NCI-H2029 treated with DMSO at 0.1 percent for 48 hours (cell line): ENCODE results near the gene WSCD2.

ENCODE experiments used
- DNase-seq: peaks from one replicate; lab custom pipeline; 2025; lab: John Stamatoyannopoulos, UW

The WSCD2 gene

DNA sequence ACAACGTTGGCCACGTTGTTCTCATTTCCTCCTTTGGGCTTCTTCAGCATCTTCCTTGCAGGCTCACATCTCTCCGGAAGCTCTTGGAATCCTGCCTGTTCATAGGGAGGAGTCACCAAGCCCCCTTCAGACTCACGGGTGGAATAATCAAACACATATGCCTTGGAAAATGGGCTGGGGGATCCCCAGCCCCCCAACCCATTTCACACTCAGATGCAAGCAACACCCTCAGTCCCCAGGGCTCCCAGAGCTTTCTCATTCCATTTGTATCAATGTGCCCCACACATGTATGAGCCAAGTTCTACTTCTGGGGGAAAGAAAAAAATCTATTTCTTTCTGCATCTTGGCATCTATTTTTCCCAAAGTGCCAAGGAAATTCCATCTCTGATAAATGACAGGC, 33.1 kb downstream of the WSCD2 start:
- no peak for DNase-seq

DNA sequence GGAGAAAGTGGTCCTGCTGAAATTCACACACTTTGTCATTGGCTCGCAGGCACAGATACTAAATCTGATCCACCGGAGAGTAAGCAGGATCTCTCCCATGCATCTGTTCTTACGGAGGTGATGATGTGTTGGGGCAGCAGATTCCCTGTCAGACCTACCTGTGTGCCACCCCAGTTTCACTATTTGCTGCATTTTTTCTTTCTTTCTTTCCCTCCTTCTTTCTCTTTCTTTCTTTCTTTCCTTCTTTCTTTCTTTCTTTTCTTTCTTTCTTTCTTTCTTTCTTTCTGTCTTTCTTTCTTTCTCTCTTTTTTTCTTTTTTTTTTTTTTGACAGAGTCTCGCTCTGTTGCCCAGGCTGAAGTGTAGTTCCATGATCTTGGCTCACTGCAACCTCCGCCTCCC, 37.4 kb downstream of the WSCD2 start:
- DNase-seq, result no peak

DNA sequence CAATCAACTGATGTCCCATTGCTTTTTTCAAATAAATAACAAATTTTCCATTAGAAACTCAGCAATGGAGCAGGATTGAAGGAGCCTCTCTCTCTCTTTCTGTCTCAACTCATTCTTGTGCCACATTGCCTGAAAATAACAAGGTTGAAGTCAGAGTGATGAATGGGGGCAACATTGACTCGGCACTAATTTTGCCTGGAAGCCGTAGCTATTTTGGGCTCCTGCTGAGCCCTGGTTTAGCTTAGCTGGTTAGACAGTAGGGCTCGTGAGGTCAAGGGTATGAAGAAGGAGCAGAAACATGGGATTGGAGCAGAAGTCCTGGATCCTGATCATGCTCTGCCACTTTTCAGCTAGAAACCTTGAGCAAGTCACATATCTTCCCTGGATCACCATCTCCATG, 38.9 kb downstream of the WSCD2 start:
- no peak for DNase-seq

DNA sequence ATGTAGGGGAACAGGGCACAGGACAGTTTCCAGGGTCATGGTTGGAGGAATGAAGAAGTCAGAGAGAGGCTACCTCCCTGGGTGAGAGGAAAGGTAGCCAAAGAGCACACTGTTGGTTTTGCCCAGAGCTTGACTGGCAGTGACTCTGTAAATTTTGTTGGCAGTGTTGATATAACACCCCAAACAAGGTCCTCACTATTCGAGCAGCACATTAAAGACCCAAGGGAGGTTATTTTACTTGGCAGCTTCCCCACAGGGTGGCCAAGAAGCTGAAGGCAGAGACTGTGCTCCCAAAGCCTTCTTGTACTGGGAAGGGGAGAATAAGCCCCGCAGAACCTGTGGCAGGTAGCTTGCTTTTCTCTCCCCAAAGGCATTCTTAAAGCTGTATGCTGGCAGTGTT, 40.6 kb downstream of the WSCD2 start:
- DNase-seq, result no peak

DNA sequence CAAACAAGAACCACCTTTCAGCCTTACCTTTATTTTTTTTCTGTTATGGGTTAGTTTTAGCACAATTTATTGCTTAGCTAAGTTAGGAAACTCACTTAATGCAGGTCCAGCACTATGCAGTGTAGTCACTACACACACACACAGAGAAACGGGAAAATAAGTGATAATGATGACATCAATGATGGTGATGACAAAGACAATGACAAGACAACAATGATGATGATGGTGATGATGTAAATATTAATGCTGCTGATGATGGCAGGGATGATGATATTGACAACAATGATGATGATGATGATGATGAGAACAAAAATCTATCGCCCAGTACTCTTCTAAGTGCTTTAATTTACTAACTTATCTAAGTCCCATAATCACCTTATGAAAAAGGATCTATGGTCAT, 41.1 kb downstream of the WSCD2 start:
- no peak for DNase-seq

DNA sequence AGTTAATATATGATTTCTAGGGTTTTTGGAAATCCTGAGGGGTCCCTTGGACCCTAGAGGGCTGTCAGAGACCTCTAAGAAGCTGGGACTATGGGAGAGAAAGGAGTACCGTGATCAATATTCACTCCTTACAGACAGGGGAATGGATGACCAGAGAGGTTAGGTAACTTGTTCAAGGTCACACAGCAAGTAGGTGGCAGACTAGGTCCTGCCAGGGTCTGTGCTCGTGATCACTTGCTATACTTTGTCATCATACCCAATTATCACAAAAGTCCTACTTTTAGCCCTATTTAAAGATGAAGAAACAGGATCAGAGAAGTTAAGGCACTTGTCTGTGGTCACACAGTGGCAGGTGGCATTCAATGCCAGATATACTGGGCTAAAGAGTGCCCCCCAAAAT, 42.9 kb downstream of the WSCD2 start:
- DNase-seq, result no peak

DNA sequence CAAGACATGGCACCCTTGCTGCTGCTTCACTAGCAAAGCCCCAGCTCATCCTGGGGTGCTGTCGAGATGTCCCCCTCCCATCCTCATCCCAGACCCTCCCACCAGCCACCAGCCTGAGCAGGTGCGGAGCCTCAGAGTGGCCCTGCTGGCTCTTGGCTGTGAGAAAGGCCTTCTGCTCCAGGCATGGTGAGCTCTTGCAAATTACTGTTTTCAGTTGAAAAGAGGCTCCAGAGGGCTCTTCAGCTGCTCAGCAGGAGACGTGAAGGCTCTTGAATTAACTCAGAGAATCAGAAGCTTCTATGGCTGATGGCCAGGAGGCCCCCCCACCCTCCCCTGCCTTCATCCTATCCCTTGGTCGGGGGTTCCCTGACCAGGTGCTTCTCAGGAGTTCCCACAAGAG, 44.1 kb downstream of the WSCD2 start:
- DNase-seq, result no peak

DNA sequence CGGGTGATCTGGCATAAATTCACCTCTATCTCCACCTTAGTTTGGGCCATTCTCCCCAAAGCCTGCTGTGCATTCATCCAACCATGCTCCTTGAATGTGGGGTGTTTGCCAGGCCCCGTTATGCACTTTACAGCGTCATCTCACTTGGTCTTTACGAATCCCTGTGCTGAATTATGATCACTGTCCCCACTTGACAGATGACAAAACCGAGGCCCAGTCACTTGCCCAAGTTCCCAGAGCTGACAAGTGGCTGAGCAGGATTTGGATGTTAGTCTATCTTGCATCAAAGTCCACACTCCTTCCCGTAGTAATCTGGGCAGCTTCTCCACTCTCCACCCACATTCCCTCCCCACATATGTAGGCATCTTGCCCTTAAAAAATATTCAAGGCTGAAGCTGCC, 44.8 kb downstream of the WSCD2 start:
- DNase-seq, result no peak

DNA sequence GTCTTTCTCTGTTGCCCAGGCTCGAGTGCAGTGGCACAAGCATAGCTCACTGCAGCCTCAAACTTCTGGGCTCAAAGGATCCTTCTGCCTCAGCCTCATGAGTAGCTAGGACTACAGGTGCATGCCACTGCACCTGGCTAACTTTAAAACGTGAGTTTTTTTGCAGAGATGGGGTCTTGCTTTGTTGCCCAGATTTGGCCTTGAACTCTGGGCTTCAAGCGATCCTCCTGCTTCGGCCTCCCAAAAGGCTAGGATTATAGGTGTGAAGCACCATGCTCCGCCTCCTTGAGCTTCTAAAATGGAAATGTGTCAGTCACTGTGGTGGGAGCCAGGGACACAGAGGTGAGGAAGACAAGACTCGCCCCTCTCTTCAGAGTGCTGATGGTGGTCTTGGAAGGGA, 45.6 kb downstream of the WSCD2 start:
- DNase-seq, result no peak

DNA sequence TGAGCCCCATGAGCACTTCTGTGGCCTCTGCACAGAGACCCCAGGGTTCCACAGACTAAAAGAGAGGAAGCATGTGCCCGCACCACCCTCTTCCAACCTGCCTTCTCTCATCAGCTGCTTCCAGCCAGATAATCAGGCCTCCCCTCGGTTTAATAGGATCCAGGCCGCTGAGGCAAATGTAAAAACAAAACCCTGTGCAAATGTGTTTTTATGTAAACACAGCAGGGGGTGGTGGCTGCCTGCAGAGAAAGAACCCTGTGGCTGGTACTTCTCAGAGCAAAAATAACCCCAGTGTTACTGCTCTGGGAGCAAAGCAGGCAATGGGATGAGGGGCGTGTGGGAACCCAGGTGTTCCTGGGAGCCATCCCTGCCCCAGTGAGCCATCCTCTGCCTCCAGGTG, 46.2 kb downstream of the WSCD2 start:
- DNase-seq, result no peak

DNA sequence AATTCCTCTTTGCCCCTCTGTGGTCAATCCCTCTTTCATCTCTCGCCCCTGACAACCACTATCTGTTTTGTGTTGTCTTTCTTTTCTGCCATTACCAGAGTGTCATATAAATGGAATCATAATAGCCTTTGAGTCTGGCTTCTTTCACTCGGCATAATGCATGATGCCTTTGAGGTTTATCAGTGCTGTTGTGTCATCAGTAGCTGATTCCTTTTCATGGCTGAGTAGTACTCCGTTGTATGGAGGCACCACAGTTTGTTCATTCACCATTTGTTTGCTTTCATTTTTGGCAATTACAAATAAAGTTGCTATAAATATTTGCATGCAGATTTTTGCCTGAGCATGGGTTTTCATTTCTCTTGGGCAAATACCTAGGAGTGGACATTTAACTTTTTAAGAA, 47.2 kb downstream of the WSCD2 start:
- no peak for DNase-seq

DNA sequence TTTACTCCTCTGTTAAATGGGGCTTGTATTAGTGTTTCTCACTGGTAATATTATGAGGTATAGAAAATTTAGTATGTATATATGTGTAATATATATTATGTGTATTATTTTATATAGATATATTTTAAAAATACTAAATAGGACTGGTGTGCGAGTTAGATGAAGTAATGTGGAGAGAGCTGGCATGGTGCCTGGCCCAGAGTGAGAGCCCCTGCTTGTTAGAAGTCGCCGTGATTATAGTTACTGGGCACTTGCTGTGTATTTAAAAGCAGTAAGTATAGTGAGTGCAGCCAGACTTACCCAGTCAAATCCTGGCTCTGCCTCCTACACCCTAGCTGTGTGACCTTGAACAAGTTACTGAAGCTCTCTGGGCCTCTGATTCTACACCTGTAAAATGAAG, 48.0 kb downstream of the WSCD2 start:
- no peak for DNase-seq

DNA sequence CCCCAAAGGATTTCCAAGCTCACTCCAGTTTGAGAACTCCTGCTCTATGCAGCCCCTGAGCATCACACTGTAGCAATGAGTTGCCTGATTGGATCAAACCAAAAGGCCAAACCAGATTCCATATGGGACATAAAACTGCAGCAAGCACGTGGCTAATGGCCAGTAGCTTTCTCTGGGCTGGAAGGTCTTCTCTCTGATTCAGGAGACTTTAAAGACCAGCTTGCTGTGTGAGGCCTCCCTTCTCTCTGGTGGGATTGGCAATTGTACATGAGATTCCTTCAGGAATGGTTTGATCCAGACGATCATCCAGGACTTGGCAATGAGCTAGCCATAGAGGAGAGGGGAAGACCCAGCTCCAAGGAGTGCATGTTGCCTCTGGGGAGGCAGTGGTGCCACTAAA, 50.2 kb downstream of the WSCD2 start:
- no peak for DNase-seq

DNA sequence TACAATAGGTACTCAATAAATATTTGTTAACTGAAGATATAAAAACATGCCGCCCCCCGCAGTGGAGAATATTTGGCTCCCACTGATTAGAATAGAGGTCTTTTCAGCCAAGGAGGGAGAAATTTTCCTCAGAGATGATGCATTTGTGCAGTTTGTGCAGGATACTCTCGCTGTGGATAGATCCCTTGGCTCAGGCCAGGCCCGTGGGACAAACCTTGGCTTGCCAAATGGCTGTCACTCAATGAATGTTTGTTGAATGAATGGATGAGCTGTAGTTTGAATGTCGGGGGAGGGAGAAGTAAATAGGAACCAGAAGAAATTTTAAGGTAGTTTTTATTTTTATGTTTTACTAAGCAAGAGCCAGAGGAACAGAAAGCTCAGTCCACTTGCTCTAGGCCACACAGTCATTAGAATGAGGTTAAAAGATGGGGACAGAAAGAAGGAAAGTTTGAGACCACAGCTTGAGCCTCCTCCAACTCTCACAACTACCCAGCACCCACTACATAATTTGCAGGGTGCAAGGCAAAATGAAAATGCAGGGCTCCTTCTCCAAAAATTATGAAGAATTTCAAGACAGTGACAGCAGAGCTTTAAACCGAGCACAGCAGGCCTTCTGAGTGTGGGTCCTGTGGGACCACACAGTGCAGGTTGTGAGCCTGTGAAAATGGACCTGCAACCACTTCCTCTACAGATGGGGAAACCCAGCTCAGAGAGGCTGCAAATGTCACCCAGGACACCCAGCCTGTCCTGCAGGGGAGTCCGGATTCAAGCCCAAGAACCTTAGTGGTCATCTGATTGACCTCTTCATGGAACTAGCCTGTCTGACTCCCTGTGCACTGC, 51.4 kb downstream of the WSCD2 start:
- no peak for DNase-seq

DNA sequence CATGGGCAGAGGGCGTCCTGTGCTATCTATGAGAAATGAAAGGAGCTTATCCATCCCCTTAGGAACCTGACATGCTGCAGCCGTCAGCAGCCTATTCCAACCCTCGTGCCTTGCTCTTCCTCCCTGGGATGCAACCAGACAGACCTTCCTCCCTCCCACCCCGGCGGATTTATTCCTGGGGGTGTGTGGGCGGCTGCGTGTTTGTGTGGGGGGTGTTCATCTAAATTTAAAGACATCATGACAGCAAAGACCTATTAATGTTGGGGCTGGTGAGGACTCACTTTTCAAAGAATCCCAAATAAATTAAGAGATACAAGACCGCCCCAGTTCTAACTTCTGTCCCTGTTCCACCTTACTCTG, 52.0 kb downstream of the WSCD2 start:
- no peak for DNase-seq

DNA sequence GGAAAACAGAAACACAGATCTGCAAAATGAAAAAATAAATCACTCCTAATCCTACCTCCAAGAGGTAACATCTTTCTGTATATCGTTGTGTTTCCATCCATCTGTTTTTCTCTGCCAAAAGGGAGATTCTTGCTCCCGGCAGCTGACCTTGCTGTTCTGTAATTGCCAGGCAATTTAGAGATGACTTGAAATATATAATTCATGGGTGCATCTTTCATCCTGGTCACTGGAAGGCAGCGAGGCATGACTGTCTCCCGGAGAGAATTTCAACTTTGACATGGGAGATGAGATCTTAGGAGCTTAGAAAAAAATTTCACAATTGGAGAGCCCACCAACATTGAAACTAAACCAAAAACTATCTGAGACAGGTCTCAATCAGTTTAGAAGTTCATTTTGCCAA, 53.0 kb downstream of the WSCD2 start:
- no peak for DNase-seq

DNA sequence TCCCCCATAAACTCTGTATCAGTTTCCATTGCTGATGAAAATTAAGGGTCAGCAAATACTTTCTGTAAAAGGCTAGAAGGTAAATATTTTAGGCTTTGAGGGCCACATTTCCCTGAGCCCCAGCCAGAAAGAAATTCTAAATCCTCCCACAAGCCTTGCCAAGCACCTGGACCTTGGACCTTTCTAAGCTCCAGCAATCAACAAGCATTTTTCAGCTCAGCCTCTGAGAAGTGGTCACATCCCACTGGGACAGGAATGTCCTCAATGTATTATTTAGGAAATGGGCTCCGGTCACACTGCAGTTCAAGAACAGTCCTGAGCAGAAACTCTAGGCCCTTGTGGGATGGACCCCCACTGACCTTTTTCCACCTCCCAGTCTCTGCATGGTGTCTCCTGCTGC, 55.9 kb downstream of the WSCD2 start:
- no peak for DNase-seq

DNA sequence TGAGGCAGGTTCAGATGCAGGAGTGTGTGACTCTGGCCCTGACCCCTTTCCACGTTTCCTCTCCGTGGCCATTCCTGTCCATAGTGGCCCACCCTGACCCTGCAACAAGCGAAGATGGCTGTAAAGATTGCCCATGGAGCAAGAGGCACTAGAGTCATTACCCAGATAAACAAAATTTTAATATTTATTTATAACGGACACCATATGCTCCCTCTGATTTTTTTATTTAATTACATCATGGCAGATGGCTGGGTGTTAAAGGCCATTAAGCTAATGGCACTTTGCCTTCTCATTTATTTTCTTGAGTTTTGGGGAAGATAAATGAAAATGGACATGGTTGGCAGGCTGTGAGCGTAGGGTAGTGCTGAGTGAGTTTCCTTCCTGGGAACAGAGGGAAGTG, 58.7 kb downstream of the WSCD2 start:
- no peak for DNase-seq

DNA sequence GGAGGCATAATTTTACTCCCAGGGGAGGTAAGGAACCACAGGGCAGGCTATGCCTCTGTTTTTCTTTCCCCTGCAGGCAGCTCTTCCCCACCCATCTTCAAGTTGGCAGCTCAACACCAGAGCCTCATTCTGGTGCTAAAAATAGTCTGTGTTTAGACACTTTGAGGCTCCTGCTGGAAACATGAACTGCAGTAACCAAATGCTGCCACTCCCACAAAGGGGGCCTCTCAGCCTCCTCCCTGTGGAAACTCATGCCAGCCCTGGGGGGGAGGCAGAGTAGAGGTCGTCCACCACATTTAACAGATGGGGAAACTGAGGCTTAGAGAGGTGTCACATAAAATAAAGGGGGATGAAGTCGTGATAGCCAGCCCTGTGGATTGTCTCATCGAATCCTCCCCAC, 61.4 kb downstream of the WSCD2 start:
- no peak for DNase-seq

DNA sequence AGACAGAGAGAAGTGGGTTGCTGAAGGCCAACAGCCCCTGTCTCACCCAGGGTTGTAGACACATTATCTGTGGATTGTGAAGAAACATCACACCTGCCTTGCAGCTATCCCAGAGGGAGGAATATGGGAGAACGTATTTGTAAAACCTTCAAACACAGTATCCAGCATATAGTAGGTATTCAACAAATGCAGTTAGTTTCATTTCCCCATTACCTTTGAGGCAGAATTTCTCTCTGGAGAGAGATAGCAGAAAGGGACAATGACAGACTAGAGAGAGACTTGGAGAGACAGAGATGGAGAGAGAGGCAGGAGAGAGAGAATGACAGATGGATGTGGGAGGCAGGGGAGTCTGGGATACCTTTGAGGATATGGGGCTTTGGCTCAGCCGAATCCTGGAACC, 62.0 kb downstream of the WSCD2 start:
- no peak for DNase-seq

DNA sequence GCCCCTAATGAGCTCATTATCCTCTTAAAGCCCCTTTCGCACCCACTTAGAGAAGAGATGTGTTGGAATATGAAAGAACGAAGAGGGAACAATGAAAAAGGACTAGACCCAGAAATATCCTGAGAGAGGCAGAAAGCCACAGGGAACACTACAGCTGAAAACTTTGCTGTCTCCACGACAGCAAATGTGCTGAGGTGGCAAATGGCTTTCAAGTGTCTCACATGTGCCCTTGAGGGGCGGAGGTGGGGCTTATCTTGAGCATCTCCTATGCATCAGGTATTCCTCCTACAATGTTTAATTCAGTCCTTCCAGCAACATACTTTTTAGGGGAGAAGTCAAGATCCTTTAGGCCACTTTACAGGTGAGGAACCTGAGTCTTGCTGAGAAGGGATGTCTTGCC, 62.9 kb downstream of the WSCD2 start:
- DNase-seq, result no peak

DNA sequence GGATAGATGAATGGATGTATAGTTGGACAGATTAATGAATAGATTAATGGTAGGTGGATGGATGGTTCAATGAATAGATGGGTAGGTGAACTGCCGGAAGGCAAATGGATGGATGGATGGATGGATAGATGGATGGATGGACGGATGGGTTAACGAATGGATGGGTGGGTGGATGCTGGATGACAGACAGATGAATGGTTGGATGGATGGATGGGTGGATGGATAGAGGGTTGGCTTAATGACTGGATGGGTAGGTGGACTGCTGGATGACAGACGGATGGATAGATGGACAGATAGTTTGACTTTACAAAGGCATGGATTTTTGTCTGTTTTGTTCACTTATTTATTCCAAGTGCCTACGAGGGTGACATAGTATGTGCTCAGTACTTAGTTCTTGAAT, 64.4 kb downstream of the WSCD2 start:
- no peak for DNase-seq

DNA sequence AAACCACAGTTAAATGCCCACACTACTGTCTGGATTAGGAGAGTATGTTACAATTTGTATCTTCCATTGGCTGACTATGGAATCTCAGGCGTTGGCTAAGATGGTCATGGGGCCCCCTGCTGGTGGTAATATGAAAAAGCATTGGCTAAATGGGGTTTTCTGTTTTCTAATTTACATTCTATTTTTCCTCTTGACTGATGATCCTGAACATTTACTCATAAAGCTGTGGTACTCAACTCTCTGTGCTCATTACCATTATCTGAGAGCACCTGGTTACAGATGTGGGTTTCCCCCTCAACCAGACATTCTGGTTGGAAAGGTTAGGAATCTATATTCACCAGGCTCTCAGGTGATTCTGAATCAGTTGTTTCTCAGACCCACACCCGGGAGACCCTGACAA, 64.8 kb downstream of the WSCD2 start:
- no peak for DNase-seq

DNA sequence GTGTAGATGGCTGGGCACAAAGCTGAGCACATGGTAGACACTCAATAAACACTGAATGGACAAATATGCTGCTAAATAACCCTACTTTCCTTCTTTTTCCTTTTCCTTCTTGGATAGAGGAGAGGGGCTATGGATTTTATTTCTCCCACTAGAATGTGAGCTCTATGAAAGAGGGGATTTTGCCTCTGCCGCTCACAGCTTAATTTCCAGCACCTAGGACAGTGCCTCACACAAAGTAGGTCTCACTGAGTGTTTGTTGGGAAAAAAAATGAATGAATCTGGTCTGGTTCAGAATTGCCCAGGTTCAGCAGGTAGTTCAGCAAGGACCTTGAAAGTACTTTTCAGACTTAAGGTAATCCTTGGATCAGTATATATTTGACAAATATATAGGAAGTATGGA, 65.5 kb downstream of the WSCD2 start:
- DNase-seq, result no peak

DNA sequence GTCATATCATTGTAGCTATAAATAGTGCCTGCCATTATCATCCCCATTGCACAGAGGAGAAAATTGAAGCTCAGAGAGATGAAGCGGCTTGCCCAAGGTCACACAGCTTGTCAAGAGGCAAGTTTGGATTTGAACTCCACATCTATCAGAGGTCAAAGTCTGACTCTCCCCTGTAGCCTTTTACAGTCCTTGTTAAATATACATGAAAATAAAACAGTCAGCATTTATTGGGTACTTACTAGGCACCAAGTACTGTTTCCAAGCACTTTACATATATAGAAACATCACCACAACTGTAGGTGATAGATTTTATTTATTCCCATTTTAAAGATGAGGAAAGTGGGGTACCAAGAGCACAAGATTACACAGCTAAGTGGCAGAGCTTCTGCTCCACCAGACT, 67.2 kb downstream of the WSCD2 start:
- DNase-seq, result no peak
